ENCODE measurements around the gene PCDHGA8. TPM values are rescaled to one million over a fixed set of nuclear protein-coding genes. Genes with fewer than 3 reads are reported as not detected.
"Not testable (repeated sequence)": the region's sequence is repeated elsewhere in the genome, so short reads cannot be mapped to it uniquely, and the experiment has no call there.

Gene PCDHGA8
- total RNA-seq, 1 donor from 2014 or later, result 9.1 TPM

DNA sequence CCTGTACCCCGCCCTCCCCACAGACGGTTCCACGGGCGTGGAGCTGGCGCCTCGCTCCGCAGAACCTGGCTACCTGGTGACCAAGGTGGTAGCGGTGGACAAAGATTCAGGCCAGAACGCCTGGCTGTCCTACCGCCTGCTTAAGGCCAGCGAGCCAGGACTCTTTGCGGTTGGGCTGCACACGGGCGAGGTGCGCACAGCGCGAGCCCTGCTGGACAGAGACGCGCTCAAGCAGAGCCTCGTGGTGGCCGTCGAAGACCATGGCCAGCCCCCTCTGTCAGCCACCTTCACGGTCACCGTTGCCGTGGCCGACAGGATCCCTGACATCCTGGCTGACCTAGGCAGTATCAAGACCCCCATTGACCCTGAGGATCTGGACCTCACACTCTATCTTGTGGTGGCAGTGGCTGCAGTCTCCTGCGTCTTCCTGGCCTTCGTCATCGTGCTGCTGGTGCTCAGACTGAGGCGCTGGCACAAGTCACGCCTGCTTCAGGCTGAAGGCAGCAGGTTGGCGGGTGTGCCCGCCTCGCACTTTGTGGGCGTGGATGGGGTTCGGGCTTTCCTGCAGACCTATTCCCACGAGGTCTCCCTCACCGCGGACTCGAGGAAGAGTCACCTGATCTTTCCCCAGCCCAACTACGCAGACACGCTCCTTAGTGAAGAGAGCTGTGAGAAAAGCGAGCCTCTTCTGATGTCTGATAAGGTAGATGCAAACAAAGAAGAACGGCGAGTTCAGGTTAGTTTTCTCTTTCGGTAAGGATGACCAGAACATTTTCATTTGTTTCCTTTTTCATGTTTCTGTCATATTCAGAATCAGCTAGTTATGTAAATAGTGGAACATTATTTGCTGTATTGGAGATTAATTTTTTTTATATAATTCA lies 26.2 kb upstream of the PCDHGA8 start:
- intact Hi-C loops (cut with micrococcal nuclease), result no loop called here
- DNase-seq, result no peak
- ATAC-seq, result no peak

DNA sequence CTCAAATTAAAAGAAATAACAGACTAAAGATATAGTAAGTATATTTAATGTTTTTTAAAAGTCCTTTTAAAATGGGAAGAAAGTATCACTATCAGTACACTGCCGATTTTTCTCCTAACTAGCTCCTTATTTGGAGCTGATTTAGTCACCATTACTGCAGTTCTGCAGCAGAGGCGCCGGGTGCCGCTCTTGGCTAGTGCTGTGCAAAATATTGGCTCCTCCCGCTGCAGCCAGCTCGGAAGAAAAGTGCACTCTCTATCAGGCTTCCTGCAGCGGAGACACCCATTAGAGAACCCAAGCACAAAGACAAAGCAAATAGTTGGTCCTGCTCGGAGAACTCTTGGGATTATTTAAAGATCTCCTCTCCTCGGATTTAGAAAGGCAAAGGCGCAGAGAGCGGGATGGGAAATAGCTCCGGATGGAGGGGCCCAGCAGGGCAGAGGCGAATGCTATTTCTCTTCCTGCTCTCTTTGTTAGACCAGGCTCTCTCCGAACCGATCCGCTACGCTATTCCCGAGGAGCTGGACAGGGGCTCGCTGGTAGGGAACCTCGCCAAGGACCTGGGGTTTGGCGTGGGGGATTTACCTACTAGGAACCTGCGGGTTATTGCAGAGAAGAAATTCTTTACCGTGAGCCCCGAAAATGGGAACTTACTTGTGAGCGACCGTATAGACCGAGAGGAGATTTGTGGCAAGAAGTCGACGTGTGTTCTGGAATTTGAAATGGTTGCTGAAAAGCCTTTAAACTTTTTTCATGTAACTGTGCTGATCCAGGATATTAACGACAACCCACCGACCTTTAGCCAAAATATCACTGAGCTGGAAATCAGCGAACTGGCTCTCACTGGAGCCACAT lies 22.2 kb upstream of the PCDHGA8 start, which contains the start of gene PCDHGB3:
TSS of gene PCDHGB3 (plus strand) at position 249 of the 855 bp plus-strand sequence. CDS start at position 402, 153 bp downstream.
- intact Hi-C loops (cut with micrococcal nuclease), result no loop called here
- ATAC-seq, result peak; percentile 92
- peak; percentile 76 for DNase-seq

DNA sequence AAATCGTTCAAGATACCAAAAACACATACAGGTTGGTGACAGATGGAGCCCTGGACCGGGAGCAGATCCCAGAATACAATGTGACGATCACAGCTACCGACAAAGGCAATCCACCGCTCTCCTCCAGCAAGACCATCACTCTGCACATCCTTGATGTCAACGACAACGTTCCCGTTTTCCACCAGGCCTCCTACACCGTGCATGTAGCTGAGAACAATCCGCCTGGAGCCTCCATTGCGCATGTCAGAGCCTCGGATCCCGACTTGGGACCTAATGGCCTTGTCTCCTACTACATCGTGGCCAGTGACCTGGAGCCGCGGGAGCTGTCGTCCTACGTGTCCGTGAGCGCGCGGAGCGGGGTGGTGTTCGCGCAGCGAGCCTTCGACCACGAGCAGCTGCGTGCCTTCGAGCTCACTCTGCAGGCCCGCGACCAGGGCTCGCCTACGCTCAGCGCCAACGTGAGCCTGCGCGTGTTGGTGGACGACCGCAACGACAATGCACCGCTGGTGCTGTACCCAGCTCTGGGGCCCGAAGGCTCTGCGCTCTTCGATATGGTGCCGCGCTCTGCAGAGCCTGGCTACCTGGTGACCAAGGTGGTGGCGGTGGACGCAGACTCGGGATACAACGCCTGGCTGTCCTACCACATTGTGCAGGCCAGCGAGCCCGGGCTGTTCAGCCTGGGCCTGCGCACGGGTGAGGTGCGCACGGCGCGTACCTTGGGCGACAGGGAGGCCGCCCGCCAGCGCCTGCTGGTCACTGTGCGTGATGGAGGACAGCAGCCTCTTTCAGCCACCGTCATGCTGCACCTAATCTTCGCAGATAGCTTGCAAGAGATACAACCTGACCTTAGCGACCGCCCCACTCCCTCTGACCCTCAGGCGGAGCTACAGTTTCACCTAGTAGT lies 20.6 kb upstream of the PCDHGA8 start:
- intact Hi-C loops (cut with micrococcal nuclease), result no loop called here
- DNase-seq (no peak), ATAC-seq (peak; percentile 51)

DNA sequence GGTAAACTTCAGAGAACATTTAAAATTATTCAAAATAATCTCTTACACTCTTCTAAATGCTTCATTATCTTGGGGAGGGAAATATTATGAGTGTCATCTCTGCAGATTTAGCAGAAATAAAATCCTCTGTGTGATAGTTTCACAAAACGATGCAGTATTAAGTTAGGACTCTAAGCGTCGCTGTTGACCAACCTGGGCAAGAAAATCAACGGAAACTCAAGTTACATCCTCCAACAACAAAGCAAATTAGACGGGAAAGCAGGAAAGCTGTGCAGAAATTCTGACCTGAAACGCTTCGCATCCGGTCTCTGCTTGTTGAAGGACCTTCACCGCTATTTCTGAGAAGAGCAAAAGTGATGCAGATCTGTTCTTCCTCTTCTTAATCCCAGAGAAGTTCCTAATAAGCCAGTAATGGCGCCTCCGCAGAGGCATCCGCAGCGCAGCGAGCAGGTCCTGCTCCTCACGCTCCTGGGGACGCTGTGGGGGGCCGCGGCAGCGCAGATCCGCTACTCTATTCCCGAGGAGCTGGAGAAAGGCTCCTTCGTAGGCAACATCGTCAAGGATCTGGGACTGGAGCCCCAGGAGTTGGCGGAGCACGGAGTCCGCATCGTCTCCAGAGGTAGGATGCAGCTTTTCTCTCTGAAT lies 18.6 kb upstream of the PCDHGA8 start, which contains the start of gene PCDHGA6:
TSS of gene PCDHGA6 (plus strand) at position 219 of the 645 bp plus-strand sequence. CDS start at position 412, 193 bp downstream.
- intact Hi-C loops (cut with micrococcal nuclease), result no loop called here
- no peak for DNase-seq
- ATAC-seq, result no peak

- peak; percentile 62 for ATAC-seq
- intact Hi-C loops (cut with micrococcal nuclease), result no loop called here
- peak; percentile 35 for DNase-seq
Measured at GRCh38 chr5:141374627-141375026, 17.8 kb upstream of the PCDHGA8 start.

GRCh38 chr5:141375444-141376155 lies 16.8 kb upstream of the PCDHGA8 start:
- DNase-seq; intact Hi-C loops (cut with micrococcal nuclease); ATAC-seq: not testable (repeated sequence)

GRCh38 chr5:141382469-141383294 lies 9.8 kb upstream of the PCDHGA8 start, which contains the start of gene PCDHGA7:
Gene PCDHGA7 (plus strand): TSS chr5:141382742. CDS start chr5:141382900, 158 bp downstream.
- ATAC-seq, result peak; percentile 39
- no peak for DNase-seq
- intact Hi-C loops (cut with micrococcal nuclease), result no loop called here

- no peak for ATAC-seq
- no peak for DNase-seq
- intact Hi-C loops (cut with micrococcal nuclease), result no loop called here
Measured at GRCh38 chr5:141383345-141383744, 9.1 kb upstream of the PCDHGA8 start.

DNA sequence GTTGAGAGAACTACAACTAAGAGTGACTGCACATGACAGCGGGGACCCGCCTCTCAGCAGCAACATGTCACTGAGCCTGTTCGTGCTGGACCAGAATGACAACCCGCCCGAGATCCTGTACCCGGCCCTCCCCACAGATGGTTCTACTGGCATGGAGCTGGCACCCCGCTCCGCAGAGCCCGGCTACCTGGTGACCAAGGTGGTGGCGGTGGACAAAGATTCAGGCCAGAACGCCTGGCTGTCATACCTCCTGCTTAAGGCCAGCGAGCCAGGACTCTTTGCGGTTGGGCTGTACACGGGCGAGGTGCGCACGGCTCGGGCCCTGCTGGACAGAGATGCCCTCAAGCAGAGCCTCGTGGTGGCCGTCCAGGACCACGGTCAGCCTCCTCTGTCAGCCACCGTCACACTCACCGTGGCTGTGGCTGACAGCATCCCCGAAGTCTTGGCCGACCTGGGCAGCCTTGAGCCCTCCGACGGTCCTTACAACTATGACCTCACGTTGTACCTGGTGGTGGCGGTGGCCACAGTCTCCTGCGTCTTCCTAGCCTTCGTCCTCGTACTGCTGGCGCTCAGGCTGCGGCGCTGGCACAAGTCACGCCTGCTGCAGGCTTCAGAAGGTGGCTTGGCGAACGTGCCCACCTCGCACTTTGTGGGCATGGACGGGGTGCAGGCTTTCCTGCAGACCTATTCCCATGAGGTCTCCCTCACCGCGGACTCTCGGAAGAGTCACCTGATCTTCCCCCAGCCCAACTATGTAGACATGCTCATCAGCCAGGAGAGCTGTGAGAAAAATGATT lies 7.8 kb upstream of the PCDHGA8 start:
- DNase-seq (no peak), ATAC-seq (no peak)
- intact Hi-C loops (cut with micrococcal nuclease), result no loop called here

- peak; percentile 92 for ATAC-seq
Measured at GRCh38 chr5:141387557-141388311, 4.7 kb upstream of the PCDHGA8 start, which contains the start of gene PCDHGB4. Gene PCDHGB4 (plus strand): TSS chr5:141387698. CDS start chr5:141387885, 187 bp downstream.

GRCh38 chr5:141388661-141389060 lies 3.8 kb upstream of the PCDHGA8 start:
- intact Hi-C loops (cut with micrococcal nuclease), result no loop called here
- ATAC-seq, result no peak
- DNase-seq, result no peak

More at GRCh38 chr5:141387557-141388311, 4.7 kb upstream of the PCDHGA8 start, which contains the start of gene PCDHGB4:
- DNase-seq, result peak; percentile 67
- intact Hi-C loops (cut with micrococcal nuclease), result not testable (repeated sequence)

DNA sequence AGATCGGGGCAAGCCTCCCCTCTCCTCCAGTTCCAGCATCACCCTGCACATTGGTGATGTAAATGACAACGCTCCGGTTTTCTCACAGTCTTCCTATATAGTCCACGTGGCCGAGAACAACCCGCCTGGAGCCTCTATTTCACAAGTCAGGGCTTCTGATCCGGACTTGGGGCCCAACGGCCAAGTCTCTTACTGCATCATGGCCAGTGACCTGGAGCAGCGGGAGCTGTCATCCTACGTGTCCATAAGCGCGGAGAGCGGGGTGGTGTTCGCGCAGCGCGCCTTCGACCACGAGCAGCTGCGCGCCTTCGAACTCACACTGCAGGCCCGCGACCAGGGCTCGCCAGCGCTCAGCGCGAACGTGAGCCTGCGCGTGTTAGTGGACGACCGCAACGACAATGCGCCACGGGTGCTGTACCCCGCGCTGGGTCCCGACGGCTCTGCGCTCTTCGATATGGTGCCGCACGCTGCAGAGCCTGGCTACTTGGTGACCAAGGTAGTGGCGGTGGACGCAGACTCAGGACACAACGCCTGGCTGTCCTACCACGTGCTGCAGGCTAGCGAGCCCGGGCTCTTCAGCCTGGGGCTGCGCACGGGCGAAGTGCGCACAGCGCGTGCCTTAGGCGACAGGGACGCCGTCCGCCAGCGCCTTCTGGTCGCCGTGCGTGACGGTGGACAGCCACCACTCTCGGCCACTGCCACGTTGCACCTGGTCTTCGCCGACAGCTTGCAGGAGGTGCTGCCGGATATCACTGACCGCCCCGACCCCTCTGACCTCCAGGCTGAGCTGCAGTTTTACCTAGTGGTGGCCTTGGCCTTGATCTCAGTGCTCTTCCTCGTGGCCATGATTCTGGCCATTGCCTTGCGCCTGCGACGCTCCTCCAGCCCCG lies 3.0 kb upstream of the PCDHGA8 start:
- no peak for ATAC-seq
- intact Hi-C loops (cut with micrococcal nuclease), result no loop called here
- DNase-seq, result no peak

DNA sequence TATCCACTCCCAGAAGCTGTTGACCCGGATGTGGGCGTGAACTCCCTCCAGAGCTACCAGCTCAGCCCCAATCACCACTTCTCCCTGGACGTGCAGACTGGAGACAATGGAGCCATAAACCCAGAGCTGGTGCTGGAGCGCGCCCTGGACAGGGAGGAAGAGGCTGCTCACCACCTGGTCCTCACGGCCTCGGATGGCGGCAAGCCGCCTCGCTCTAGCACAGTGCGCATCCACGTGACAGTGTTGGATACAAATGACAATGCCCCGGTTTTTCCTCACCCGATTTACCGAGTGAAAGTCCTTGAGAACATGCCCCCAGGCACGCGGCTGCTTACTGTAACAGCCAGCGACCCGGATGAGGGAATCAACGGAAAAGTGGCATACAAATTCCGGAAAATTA lies 834 bp downstream of the PCDHGA8 start:
- no peak for DNase-seq
- intact Hi-C loops (cut with micrococcal nuclease), result no loop called here
- ATAC-seq, result no peak
